ENCODE measurements around the gene CDK16. TPM values are rescaled to one million over a fixed set of nuclear protein-coding genes. Genes with fewer than 3 reads are reported as not detected.
A peak's percentile ranks its signal among the peaks of the same experiment; 100 is the strongest.

Gene CDK16
- total and polyA plus RNA-seq, 8 donors: 81.1 to 113 (median 96.1) TPM

GRCh38 chrX:47222751-47223350 lies 4.4 kb downstream of the CDK16 start:
- Histone ChIP-seq H3K4me3 (no peak overlapping the region), H3K4me1 (peaks cover 0 to 18% of the 10 kb centered on the region in 2 donors), H3K27ac (no peak overlapping the region), H3K27me3 (no peaks in the 10 kb centered on the region), H3K9me3 (no peaks in the 10 kb centered on the region), H3K36me3 (peaks cover 0 to 46% of the 10 kb centered on the region in 2 donors)
- DNase-seq (peak in 1 of 4 donors; percentile 15), ATAC-seq (no peak)
- intact Hi-C loops (cut with DNase I): no loop called here
- TF ChIP-seq CTCF (IDR thresholded peaks at IDR 0.05): no peak

GRCh38 chrX:47223476-47224250 lies 5.2 kb downstream of the CDK16 start:
- H3K4me1 ChIP-seq: peaks cover 0 to 18% of the 10 kb centered on the region in 2 donors
- no peak overlapping the region for H3K4me3 ChIP-seq
- H3K9me3 ChIP-seq: no peaks in the 10 kb centered on the region
- DNase-seq (no peak), ATAC-seq (no peak)
- TF ChIP-seq CTCF (IDR thresholded peaks at IDR 0.05): no peak
- peaks cover 0 to 52% of the 10 kb centered on the region in 2 donors for H3K36me3 ChIP-seq
- H3K27me3 ChIP-seq: no peaks in the 10 kb centered on the region
- no peak overlapping the region for H3K27ac ChIP-seq
- intact Hi-C loops (cut with DNase I): no loop called here

- Histone ChIP-seq H3K27ac (no peak overlapping the region), H3K4me1 (peaks cover 0 to 18% of the 10 kb centered on the region in 2 donors), H3K36me3 (peaks cover 0 to 59% of the 10 kb centered on the region in 2 donors), H3K4me3 (no peak overlapping the region), H3K27me3 (no peaks in the 10 kb centered on the region), H3K9me3 (no peaks in the 10 kb centered on the region)
- ATAC-seq (no peak), DNase-seq (no peak)
- intact Hi-C loops (cut with DNase I): no loop called here
- TF ChIP-seq CTCF (IDR thresholded peaks at IDR 0.05): no peak
These were observed 5.9 kb downstream of the CDK16 start for GRCh38 chrX:47224266-47224895.

GRCh38 chrX:47224896-47225290 lies 6.4 kb downstream of the CDK16 start:
- no peaks in the 10 kb centered on the region for H3K9me3 ChIP-seq
- DNase-seq (peak in 1 of 4 donors; percentile 22), ATAC-seq (no peak)
- H3K27ac ChIP-seq: no peak overlapping the region
- no peak for TF ChIP-seq CTCF (IDR thresholded peaks at IDR 0.05)
- peaks cover 0 to 60% of the 10 kb centered on the region in 2 donors for H3K36me3 ChIP-seq
- intact Hi-C loops (cut with DNase I): no loop called here
- no peaks in the 10 kb centered on the region for H3K27me3 ChIP-seq
- peaks cover 0 to 16% of the 10 kb centered on the region in 2 donors for H3K4me1 ChIP-seq
- no peak overlapping the region for H3K4me3 ChIP-seq

- peak in 1 of 4 donors; percentile 16 for DNase-seq
- no peaks in the 10 kb centered on the region for H3K27me3 ChIP-seq
- H3K36me3 ChIP-seq: peaks cover 0 to 60% of the 10 kb centered on the region in 2 donors
- TF ChIP-seq CTCF (IDR thresholded peaks at IDR 0.05): no peak
- no peak for ATAC-seq
- no peak overlapping the region for H3K27ac ChIP-seq
- H3K9me3 ChIP-seq: no peaks in the 10 kb centered on the region
- no peak overlapping the region for H3K4me3 ChIP-seq
- H3K4me1 ChIP-seq: peaks cover 0 to 4% of the 10 kb centered on the region in 2 donors
- intact Hi-C loops (cut with DNase I): no loop called here
These were observed 7.6 kb downstream of the CDK16 start for GRCh38 chrX:47226071-47226470.

Measured in left lung (tissue), 10 donors.